ENCODE measurements around the gene LSM7.

- no peak for TF ChIP-seq CTCF (IDR thresholded peaks at IDR 0.05)
- TF ChIP-seq POLR2A (IDR thresholded peaks at IDR 0.05), result no peak
- TF ChIP-seq POLR2AphosphoS5 (IDR thresholded peaks at IDR 0.05), result no peak
Measured at GRCh38 chr19:2342656-2343288, 14.4 kb upstream of the LSM7 start.
